Activated naive CD4-positive, alpha-beta T cell treated with Interleukin-2 at 50 U/mL for 16 hours (primary cell): Measurements from ENCODE around the gene KCNRG.
"Not testable (repeated sequence)": the region's sequence is repeated elsewhere in the genome, so short reads cannot be mapped to it uniquely, and the experiment has no call there.

ENCODE experiments used
- DNase-seq: peaks from one replicate; pipeline ENCODE4 v3.0.0-alpha.2; 2020

Gene KCNRG

DNA sequence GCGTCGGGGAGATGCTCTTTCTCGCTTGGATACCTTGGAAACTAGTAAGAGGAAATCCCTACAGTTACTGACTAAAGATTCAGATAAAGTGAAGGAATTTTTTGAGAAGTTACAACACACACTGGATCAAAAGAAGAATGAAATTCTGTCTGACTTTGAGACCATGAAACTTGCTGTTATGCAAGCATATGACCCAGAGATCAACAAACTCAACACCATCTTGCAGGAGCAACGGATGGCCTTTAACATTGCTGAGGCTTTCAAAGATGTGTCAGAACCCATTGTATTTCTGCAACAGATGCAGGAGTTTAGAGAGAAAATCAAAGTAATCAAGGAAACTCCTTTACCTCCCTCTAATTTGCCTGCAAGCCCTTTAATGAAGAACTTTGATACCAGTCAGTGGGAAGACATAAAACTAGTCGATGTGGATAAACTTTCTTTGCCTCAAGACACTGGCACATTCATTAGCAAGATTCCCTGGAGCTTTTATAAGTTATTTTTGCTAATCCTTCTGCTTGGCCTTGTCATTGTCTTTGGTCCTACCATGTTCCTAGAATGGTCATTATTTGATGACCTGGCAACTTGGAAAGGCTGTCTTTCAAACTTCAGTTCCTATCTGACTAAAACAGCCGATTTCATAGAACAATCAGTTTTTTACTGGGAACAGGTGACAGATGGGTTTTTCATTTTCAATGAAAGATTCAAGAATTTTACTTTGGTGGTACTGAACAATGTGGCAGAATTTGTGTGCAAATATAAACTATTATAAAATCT, 2.7 kb upstream of the KCNRG start:
- no peak for DNase-seq

DNA sequence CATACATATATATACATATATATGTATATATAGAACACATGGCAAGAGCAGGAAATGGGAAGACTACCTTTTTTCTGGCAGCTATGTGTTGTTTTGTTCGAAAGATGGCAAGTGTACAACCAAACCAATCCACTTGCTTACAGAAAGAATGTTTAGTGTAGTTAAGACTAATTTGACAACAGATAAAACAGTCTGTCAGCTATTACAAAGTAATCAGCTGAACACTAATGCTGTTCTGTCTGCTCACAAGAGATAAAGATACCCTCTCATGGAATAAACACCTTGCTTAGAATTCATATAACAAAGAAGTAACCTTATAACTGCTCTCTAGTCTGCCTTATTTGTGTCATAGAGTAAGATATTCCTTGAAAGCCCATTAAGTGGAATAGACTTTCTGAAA, 858 bp upstream of the KCNRG start:
- DNase-seq: no peak

DNA sequence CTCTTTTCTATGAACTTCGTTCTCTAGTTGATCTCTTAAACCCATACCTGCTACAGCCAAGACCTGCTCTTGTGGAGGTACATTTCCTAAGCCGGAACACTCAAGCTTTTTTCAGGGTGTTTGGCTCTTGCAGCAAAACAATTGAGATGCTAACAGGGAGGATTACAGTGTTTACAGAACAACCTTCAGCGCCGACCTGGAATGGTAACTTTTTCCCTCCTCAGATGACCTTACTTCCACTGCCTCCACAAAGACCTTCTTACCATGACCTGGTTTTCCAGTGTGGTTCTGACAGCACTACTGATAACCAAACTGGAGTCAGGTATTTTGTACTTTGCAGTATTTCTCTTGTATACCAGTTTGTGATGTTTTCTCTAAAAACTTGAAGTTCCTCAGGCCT, 506 bp downstream of the KCNRG start:
- no peak for DNase-seq

DNA sequence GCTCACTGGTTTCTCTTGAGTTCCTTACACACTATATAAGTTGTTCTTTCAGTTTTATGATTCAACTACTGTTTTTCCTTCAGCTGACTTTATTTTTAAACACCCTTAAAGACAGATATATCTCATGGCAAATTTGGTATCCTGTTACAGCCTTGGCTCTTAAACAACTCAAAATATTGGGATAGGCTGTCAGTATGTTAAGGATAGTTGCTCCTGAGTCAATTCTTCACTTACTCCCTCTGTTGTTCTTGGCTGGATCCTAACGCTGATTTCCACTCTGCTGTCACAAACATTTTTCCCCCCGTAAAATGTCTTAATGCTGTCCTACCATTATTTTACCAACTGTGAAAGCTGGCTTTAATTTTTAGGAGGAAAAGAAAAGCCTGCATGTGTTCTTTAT, 1.2 kb downstream of the KCNRG start:
- DNase-seq: no peak

DNA sequence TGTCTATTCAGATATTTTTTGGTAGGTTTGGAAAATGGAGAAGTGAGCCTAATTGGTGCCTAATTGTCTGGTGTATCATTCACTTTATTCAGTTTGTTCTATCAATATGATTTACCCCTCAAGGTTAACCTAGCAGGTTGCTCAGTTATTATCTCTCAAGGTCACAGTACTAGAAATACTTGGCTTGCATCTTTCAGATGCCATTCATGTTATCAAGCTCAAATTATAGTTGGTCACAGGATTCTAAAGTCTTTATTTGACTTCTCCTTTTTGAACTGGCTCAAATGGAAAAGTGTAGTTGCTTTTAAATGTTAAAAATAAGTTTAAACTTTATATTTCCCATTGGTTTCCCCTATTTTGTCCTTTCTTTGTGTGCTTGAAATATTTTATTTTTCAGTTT, 2.6 kb downstream of the KCNRG start:
- DNase-seq: no peak

DNA sequence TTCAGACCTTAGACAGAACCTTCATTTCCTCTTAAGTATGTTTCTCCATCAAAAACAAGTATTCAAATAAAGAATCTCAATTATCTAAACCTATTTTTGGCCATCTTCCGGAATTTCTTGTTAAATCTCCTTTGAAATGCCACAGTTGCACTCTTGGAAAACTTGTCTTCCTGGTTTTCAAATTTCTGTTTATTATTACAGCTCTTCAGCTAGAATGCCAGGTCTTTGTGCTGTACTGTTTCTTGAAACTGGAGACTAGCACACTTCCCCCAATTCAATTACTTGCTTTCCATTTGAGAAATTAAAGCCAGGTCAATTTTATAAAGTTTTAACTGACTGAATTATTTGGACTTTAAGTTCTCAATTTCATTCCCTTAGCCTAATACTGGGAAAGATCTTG, 10.2 kb downstream of the KCNRG start:
- no peak for DNase-seq

DNA sequence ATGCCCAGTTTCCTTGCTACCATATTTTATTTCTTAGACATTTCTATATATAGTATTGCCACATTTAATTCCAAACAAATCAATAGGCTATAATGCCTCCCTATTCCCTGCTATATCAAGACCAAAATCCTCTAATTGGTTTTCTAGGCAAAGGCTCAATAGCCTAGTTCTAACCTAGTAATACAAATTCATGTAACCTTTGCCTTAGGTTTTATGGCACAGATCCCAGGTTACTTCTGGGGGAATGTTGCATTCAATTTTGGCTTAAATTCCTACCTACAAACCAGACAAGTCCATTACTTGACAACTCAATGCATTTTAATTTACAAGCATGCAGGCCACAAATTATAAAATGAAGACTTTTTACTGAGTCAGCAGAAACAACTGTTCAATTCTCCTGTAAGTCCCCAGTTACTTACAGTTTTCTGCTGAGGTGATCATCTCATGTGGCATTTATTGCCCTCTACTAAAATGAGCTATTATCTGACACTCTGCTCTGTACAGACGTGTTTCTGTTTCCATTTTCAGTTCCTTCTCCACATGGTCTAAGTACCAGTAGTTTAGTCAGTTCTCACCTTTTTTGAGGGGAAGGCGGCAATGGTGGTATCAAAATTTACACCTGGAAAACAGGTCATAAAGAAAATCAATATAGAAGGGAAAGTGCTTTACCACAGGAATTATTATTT, 11.7 kb downstream of the KCNRG start:
- DNase-seq: no peak

DNA sequence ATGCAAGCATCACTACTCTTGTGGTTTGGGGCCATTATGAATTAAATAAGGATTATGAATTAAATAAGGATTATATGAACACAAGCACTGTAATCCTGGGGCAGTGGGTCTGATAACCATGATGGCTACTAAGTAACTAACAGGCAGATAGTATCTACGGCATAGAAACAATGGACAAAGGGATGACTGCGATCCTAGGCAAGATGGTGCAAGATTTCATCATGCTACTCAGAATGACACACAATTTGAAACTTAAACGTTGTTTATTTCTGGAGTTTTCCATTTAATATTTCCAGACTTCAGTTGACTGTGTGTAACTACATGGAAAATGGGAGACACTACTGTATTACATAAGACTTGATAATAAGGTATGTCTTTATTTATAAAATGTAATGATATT, 15.1 kb downstream of the KCNRG start:
- DNase-seq: no peak

DNA sequence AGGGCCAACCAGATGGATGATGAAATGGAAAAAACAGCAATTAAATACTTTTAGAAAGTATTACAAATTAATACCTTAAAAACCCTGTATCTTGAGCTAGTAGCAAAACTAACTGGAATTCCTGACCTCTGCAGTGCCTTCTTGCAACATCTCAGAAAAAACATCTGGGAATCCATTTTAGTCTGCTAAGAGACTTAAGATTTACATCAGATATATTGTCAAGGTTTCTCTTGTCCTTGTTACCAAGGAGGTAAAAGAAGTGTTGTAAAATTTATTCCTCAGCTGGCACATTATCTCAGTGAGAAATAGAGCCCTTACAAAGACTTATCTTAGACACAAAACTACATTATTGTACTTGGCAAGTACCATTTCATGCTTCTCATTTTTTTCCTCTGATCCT, 18.5 kb downstream of the KCNRG start:
- no peak for DNase-seq

DNA sequence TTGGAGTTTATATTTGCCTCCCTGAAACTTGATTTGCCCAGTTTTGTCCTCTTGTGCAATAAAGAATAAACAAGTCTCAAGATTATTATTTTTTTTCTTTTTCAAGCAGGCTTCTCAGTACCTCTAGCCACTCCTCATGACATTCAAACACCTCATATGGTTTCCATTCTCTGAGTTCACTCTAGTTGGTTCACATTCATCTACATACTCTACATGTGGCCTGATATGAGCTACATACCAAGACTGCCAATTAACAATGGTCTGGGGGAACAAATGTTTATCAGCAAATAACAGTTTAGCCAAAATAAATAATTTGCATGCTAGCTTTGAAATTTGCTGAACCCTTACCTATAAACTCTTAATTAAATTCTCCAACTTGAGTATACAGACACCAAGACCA, 22.5 kb downstream of the KCNRG start:
- no peak for DNase-seq

DNA sequence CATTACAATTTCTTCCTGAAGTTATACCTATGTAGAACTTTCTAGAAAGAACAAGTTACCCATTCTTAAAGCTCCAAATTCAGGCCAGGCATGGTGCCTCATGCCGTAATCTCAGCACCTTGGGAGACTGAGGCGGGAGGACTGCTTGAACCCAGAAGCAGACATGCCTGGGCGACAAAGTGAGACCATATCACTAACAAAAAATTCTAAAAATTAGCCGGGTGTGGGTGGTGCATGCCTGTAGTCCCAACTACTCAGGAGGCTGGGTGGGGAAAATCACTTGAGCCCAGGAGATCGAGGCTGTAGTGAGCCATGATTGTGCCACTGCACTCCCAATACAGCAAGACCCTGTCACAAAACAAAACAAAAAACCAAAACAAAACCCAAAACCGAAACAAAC, 23.0 kb downstream of the KCNRG start:
- no peak for DNase-seq

DNA sequence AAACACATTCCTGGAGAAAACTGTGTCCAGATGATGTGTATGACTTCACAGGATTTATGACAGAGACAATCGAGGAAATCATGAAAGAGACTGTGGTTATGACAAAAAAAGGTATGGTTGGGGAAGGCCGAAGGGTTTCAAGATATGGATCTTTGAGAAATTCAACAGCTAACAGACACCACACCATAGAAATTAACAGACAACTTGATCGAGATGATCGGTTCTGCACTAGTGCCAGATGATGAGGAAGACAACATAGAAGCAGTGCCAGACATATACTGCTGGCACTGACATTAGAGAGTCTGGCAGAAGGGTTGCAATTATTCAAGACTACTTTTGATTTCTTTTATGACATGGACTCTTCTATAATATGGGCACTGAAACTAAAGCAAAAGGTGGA, 37.2 kb downstream of the KCNRG start:
- no peak for DNase-seq

DNA sequence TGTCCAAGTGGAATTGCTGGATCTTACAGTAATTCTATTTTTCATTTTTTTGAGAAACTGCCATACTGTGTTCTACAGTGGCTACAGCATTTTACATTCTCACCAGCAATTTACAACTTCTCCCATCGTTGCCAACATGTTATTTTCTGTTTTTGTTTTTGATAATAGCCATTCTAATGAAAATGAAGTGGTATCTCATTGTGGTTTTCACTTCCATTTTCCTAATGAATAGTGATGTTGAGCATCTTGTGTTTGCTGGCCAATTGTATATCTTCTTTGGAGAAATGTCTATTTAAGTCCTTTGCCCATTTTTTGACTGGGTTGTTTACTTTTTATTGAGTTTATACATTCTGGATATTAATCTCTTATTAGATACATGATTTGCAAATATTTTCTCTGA, 38.6 kb downstream of the KCNRG start:
- DNase-seq: no peak

DNA sequence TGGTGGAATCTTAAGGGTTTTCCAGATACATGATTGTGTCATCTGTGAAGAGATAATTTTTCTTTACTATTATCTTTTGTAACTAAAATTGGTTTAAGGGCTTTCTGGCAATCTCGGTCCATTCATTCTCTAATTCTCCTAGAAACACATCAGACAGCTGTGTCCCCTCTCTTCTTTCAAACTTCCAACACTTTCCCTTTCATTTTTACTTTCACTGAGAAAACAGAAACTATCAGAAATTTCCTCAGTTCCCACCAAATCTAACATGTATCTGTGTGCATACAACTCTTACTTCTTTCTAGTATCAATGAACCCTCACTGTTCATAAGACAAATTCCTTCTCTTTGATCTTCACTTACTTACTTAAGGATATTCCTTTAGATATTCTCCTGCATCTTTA, 40.2 kb downstream of the KCNRG start:
- DNase-seq: no peak

DNA sequence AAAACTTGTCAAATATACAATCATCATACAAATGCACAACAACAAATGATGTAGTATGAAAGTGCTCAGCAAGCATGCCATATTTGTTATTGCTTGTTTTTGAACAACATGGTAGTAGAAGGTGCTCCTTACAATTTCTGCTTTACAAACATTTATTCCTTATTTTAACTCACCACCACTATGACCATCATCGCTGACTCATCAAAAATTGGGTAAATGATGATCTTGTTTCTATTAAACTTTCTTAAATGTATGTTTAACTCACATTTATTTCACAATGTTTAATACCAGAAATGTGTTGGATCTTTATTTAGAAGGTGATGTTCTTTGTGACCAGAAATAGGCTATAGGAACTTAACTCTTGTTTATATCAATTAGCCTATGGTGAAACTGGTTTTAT, 45.5 kb downstream of the KCNRG start:
- DNase-seq: no peak

DNA sequence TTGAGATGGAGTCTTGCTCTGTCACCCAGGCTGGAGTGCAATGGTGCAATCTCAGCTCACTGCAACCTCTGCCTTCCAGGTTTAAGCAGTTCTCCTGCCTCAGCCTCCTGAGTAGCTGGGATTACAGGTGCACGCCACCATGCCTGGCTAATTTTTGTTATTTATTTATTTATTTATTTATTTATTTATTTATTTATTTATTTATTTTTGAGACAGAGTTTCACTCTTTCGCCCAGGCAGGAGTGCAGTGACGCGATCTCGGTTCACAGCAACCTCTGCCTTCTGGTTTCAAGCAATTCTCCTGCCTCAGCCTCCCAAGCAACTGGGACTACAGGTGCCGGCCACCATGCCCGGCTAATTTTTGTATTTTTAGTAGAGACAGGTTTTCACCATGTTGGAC, 47.1 kb downstream of the KCNRG start:
- DNase-seq: not testable (repeated sequence)

DNA sequence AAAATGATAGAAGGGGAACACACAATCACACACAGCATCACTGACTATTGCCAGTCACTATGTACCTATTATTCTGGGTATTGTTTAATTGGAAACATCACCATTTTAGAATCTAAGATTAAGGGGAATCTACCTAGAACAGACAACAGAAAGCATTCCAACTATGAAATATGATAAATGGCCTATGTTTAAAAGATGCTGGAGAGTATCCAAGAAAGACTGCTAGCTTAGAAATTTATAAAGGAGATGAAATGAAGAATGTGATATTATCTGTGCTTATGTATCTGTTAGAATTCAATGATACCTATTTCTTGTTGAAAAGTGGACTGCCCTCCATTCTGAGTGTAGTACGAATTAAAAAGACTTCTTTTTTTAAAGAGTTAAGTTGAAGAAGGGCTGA, 50.5 kb downstream of the KCNRG start:
- no peak for DNase-seq

DNA sequence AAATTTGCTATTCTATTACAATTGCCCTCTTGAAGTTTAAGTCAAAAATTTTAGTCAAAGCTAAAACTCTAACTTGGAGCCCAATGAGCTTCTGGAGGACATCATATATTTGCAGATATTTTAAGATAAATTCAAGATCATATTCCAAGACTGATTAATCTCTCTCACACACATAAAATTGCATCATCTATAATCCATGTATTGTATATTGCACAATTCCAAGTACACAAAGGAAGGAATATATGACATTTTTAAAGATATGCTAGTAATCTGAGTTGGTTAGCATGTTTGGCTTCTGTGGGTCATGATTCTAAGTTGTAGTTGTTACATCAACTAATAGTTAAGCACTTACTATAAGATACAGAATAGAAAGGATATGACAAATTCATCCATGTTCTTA, 53.3 kb downstream of the KCNRG start:
- no peak for DNase-seq

DNA sequence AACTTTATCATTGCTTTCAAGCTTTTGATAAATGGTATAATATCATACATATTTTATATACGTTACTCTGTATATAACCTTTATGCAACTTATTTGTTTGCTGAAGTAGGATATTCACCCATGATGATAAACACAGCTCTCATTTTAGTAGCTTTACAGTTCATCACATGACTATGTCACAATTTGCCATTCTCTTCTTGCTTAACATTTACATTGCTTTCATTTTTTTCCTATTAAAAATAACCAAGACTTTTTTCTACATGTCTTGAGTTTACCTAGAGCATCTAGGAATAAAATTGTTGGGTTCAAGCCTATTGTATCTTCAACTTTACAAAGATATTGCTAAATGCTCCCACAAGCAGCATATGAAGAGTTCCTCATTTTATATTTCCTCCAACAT, 54.0 kb downstream of the KCNRG start:
- DNase-seq: no peak

DNA sequence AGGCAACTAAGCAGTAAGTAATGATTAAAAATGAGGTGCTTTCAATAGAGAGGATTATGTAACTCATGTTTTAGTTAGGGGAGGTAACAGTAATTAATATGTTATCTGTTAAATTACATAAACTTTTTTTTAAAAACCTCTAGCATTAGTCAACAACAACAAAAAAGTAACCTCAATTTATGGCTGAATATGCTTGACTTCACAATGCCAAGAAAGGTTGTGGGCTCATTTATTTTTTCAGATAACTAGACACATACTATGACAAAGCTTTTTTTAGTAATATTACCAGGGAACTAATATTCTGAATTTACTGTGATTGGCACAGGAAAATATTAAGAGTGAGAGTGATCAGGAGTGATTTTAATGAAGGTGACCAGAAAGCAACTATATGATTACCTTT, 54.9 kb downstream of the KCNRG start:
- no peak for DNase-seq
